ENCODE results near the gene MEI1. TPM values are rescaled to one million over a fixed set of nuclear protein-coding genes. Genes with fewer than 3 reads are reported as not detected.

The MEI1 gene
- total RNA-seq, 4 donors from 2014 or later = under 0.01 to 1.8 (median 0.44) TPM; not detected in 1

DNA sequence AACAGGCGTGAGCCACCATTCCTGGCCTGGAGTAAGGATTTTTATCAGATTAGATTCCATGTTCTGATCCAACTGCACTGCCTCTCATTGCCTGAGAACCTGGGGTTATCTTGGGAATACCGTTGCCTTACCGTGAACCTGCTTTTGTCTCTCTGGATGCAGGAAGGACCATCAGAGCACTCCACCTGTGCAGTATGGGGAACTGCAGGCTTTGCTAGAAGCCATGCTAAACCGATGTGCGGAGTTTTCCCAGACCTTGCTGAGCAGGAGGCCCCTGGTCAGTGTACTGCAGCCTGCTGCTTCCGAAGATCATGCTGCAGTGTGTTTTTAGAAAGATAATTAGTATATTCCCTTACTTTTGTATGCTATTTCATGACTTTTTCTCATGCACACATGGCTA lies 43.6 kb downstream of the MEI1 start:
- DNase-seq (ENCODE audit: low spot score in 2 of 2) = no peak
- Histone ChIP-seq H3K27ac (no peak overlapping the region), H3K4me3 (no peak overlapping the region), H3K9me3 (no peaks in the 10 kb centered on the region), H3K27me3 (no peaks in the 10 kb centered on the region), H3K36me3 (no peaks in the 10 kb centered on the region), H3K4me1 (no peaks in the 10 kb centered on the region)
- 54 to 60% methylated on average over 6 of the region's 6 CpGs for WGBS, 2 donors
- TF ChIP-seq POLR2A (IDR thresholded peaks at IDR 0.05) = no peak
- TF ChIP-seq EP300 (IDR thresholded peaks at IDR 0.05) = no peak

DNA sequence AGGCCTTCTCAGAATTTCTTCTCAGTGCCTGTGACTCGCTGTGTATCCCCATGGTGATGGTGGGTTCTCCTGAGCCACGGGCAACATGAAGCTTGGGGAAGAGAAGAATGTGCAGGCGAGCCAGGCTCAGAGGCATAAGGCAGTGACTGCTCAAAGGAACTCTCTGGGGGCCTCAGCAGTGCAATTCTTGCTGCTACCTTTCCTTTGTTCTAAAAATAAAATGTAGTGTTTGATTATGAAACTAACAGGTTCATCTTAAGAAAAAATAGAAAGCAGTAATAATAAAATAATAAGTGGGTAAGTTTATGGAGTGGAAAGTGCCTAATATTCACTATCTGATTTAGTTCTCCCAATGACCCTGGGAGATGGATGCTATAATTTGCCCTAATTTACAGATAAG lies 46.7 kb downstream of the MEI1 start:
- WGBS, 2 donors = 63 to 70% methylated on average over 3 of the region's 3 CpGs
- no peaks in the 10 kb centered on the region for H3K27me3 ChIP-seq
- no peak overlapping the region for H3K27ac ChIP-seq
- no peaks in the 10 kb centered on the region for H3K4me1 ChIP-seq
- H3K9me3 ChIP-seq = no peaks in the 10 kb centered on the region
- no peaks in the 10 kb centered on the region for H3K36me3 ChIP-seq
- H3K4me3 ChIP-seq = no peak overlapping the region
- no peak for DNase-seq (ENCODE audit: low spot score in 2 of 2)
- TF ChIP-seq POLR2A (IDR thresholded peaks at IDR 0.05) (no peak), EP300 (IDR thresholded peaks at IDR 0.05) (no peak)
- TF ChIP-seq, protein P1, sequence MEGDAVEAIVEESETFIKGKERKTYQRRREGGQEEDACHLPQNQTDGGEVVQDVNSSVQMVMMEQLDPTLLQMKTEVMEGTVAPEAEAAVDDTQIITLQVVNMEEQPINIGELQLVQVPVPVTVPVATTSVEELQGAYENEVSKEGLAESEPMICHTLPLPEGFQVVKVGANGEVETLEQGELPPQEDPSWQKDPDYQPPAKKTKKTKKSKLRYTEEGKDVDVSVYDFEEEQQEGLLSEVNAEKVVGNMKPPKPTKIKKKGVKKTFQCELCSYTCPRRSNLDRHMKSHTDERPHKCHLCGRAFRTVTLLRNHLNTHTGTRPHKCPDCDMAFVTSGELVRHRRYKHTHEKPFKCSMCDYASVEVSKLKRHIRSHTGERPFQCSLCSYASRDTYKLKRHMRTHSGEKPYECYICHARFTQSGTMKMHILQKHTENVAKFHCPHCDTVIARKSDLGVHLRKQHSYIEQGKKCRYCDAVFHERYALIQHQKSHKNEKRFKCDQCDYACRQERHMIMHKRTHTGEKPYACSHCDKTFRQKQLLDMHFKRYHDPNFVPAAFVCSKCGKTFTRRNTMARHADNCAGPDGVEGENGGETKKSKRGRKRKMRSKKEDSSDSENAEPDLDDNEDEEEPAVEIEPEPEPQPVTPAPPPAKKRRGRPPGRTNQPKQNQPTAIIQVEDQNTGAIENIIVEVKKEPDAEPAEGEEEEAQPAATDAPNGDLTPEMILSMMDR (IDR thresholded peaks at IDR 0.05) = no peak

DNA sequence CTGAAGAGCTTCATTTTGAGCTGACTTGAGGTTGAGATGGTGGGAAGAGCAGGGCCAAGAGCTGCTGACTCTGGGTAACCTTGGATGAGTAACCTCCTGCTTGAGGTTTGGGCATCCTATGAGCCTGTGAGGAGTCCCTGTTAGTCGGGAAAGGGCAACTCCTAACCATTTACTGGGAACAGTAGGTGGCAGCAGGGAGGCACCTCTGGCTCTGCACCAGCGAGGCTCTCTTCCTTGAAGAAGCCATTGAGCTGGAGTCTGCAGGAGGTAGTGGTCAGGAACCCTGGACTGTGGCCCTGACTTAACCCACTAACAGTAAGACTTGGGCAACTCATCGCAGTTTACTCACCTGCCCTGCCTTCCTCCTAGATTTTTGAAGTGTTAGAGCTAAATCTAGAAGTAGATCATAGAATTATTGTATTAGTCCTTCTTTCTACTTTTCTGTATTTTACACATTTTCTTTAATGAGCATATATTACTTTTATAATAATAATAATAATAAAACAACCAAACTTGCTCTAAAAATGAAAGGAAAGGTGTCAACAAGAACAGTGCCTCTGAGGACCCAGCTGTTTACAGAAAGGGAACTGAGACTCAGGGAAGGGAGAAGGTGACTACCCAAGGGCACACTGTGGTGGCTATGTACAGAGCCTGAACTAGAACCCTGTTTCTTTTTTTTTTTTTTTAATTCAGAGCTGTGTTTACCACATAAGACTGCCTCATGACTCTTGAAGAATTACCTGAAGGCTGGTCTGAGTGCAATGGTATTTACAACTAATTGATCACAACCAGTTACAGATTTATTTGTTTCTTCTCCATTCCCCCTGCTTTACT lies 47.5 kb downstream of the MEI1 start:
- Histone ChIP-seq H3K4me3 (no peak overlapping the region), H3K36me3 (no peaks in the 10 kb centered on the region), H3K27me3 (no peaks in the 10 kb centered on the region), H3K4me1 (no peaks in the 10 kb centered on the region), H3K27ac (no peak overlapping the region), H3K9me3 (no peaks in the 10 kb centered on the region)
- TF ChIP-seq POLR2A (IDR thresholded peaks at IDR 0.05) = no peak
- TF ChIP-seq, protein P1 (IDR thresholded peaks at IDR 0.05) = peak; percentile 63 to 72 (median 66)
- DNase-seq (ENCODE audit: low spot score in 2 of 2) = peak; percentile 24 to 67
- WGBS, 2 donors = 5 to 9% methylated on average over 3 of the region's 3 CpGs

DNA sequence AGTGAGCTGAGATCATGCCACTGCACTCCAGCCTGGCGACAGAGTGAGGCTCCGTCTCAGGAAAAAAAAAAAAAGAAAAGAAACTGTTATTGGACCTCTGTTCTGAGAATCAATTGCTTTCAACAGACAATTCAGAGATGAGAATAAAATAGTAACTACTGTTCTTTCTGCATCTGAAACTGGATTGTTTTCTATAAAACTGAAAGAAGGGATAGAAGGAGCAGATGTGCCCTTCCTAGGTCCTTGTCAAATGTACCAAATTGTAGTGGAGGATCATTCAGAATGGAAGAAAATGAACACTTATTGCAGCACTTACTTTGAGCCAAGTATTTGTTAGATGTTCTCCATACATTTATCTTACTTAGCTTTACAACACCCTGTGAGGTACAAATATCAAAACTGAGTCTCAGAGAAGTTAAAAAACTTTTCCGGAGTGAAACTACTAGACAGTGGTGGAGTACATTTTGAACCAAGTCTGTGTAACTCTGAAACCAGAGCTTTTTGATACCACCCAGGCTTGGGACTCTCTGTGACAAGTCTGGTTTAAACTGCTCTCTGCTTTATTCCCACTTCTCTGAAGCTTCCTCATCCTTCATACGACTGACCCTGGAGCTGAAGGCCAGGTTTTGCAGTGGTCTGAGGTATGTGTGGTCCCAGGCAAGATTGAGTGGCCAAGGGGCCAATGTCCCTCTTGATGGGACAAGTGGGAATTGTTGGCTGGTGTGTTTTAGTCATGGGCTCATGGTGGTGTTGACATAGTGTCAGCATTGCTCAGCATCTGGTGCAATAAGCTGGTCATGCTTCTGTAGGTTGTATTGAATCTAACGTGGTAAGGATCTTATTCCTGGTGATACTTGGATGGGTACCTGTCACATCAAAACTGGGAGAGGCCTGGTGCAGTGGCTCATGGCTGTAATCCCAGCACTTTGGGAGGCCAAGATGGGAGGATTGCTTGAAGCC lies 53.0 kb downstream of the MEI1 start:
- no peaks in the 10 kb centered on the region for H3K9me3 ChIP-seq
- H3K4me3 ChIP-seq = no peak overlapping the region
- H3K27ac ChIP-seq = no peak overlapping the region
- TF ChIP-seq, protein P1 (IDR thresholded peaks at IDR 0.05) = no peak
- TF ChIP-seq EP300 (IDR thresholded peaks at IDR 0.05) = no peak
- TF ChIP-seq POLR2A (IDR thresholded peaks at IDR 0.05) = no peak
- no peaks in the 10 kb centered on the region for H3K36me3 ChIP-seq
- H3K4me1 ChIP-seq = no peaks in the 10 kb centered on the region
- no peaks in the 10 kb centered on the region for H3K27me3 ChIP-seq
- DNase-seq (ENCODE audit: low spot score in 2 of 2) = no peak
- 68 to 78% methylated on average over 5 of the region's 5 CpGs for WGBS, 2 donors

DNA sequence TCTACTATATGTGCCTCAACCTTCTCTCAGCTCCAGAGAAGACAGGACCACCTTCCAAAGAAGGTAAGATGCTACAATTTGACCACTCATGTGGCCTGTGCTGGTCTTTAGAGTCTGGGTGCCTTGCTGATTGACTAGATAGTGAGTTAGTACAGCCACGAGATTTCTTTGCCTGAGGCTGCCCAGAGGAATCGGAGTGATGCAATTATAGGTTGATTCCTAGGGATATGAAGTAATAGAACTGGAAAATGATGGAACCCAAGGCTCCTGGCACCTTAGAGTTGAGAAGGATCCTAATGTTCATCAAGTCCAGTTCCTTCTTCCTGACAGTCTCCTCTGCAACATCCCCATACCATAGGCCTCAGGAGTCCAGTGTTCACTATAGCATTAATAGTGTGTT lies 54.7 kb downstream of the MEI1 start:
- no peak for DNase-seq (ENCODE audit: low spot score in 2 of 2)
- H3K4me1 ChIP-seq = no peaks in the 10 kb centered on the region
- H3K9me3 ChIP-seq = no peaks in the 10 kb centered on the region
- H3K27ac ChIP-seq = no peak overlapping the region
- no peak overlapping the region for H3K4me3 ChIP-seq
- no peaks in the 10 kb centered on the region for H3K27me3 ChIP-seq
- TF ChIP-seq EP300 (IDR thresholded peaks at IDR 0.05) = no peak
- no peak for TF ChIP-seq POLR2A (IDR thresholded peaks at IDR 0.05)
- TF ChIP-seq, protein P1 (IDR thresholded peaks at IDR 0.05) = no peak
- WGBS, 2 donors = 42 to 46% methylated on average over 2 of the region's 2 CpGs
- no peaks in the 10 kb centered on the region for H3K36me3 ChIP-seq
